Caco-2 (cell line): ENCODE measurements around the gene CTIF. TPM values are rescaled to one million over a fixed set of nuclear protein-coding genes. Genes with fewer than 3 reads are reported as not detected.

Experiments
- BruUV-seq: library from RNA; stranded (reverse); fragments of 400-500 nt; replicated peaks from 2 replicates; lab custom pipeline; 2021; lab: Mats Ljungman, UMichigan
- CTCF ChIA-PET: fragments of 300-600 bp; sonication (Branson Sonifier 250); formaldehyde crosslinking; loops from one replicate; lab custom pipeline; 2022; ENCODE audit warnings: antibody characterized with exemption; lab: Charles Lee
- POLR2A ChIA-PET: fragments of 300-600 bp; sonication (Branson Sonifier 250); formaldehyde crosslinking; loops from one replicate; lab custom pipeline; 2022; ENCODE audit warnings: antibody characterized with exemption; lab: Charles Lee
- DNase-seq, 2 experiments: peaks; one replicate each; pipeline versions ENCODE4 v3.0.0 to v3.0.0-alpha.2; 2020 to 2022
- H3K27me3 ChIP-seq: replicated peaks from 2 replicates; pipeline ENCODE4 v1.6.0; 2011; ENCODE audit warnings: low read length; ENCODE audit not compliant: control insufficient read depth, insufficient read depth
- H3K36me3 ChIP-seq: 2 replicates; pipeline ENCODE4 v1.5.1; 2011; ENCODE audit warnings: low read length; ENCODE audit not compliant: control insufficient read depth, insufficient read depth
- H3K4me1 ChIP-seq: fragments of 250-450 bp; sonication (Bioruptor Pico); 2 replicates; pipeline ENCODE4 v1.5.1; 2020; ENCODE audit warnings: mild to moderate bottlenecking
- H3K4me3 ChIP-seq: 2 replicates; pipeline ENCODE4 v1.5.1; 2011; ENCODE audit warnings: low read depth, mild to moderate bottlenecking, control low read depth, low read length
- H3K9me3 ChIP-seq: fragments of 250-450 bp; sonication (Bioruptor Pico); 2 replicates; pipeline ENCODE4 v1.5.1; 2020; ENCODE audit warnings: mild to moderate bottlenecking, moderate library complexity
- H3K27ac Mint-ChIP-seq: one replicate; pipeline ENCODE4 v1.8.0; 2022; ENCODE audit warnings: mixed read lengths; ENCODE audit not compliant: unreplicated experiment
- H3K27me3 Mint-ChIP-seq: one replicate; pipeline ENCODE4 v1.8.0; 2022; ENCODE audit warnings: mixed read lengths; ENCODE audit not compliant: insufficient read depth, unreplicated experiment
- H3K36me3 Mint-ChIP-seq: one replicate; pipeline ENCODE4 v1.8.0; 2022; ENCODE audit warnings: mild to moderate bottlenecking, mixed read lengths; ENCODE audit not compliant: insufficient read depth, unreplicated experiment
- H3K4me1 Mint-ChIP-seq: one replicate; pipeline ENCODE4 v1.8.0; 2022; ENCODE audit warnings: low read depth, mixed read lengths; ENCODE audit not compliant: unreplicated experiment
- H3K4me3 Mint-ChIP-seq: one replicate; pipeline ENCODE4 v1.8.0; 2022; ENCODE audit warnings: mild to moderate bottlenecking, moderate library complexity, mixed read lengths; ENCODE audit not compliant: unreplicated experiment
- H3K9me3 Mint-ChIP-seq: one replicate; pipeline ENCODE4 v1.8.0; 2022; ENCODE audit warnings: mixed read lengths; ENCODE audit not compliant: unreplicated experiment
- CTCF ChIP-seq, 2 experiments: fragments of 200-600 bp in 1 of 2; IDR thresholded peaks; 1 replicate in 1 of 2; 2 replicates in 1 of 2; pipeline versions ENCODE4 v1.5.1 to v1.8.0; 2011 to 2022; ENCODE audit warnings: antibody characterized with exemption in 1 of 2, control low read depth in 1 of 2, inconsistent platforms in 1 of 2, low read depth in 1 of 2, low read length in 1 of 2, mild to moderate bottlenecking in 1 of 2, moderate library complexity in 1 of 2; ENCODE audit not compliant: insufficient read depth in 1 of 2, severe bottlenecking in 1 of 2, unreplicated experiment in 1 of 2
- intact Hi-C: fragments of 100-400 bp; cut with micrococcal nuclease; formaldehyde crosslinking; loops from one replicate; pipeline ENCODE4 v1.10.0; 2022; ENCODE audit not compliant: unreplicated experiment
- total RNA-seq: library from RNA; stranded (reverse); gene quantifications from 2 replicates; pipeline ENCODE4 v1.2.3, GENCODE V29; 2022

The CTIF gene
- total RNA-seq, 1 experiment from 2014 or later: 19.9 TPM

GRCh38 chr18:48745293-48745692 is 206.5 kb downstream of the CTIF start:
- no peaks in the 10 kb centered on the region for H3K36me3 Mint-ChIP-seq
- no peak overlapping the region for H3K4me3 Mint-ChIP-seq
- BruUV-seq: no TSS peak

GRCh38 chr18:48749768-48750167 is 210.9 kb downstream of the CTIF start:
- BruUV-seq: no TSS peak
- Histone ChIP-seq H3K36me3 (no peaks in the 10 kb centered on the region), H3K4me3 (no peak overlapping the region), H3K4me1 (no peaks in the 10 kb centered on the region), H3K9me3 (no peaks in the 10 kb centered on the region), H3K27me3 (no peaks in the 10 kb centered on the region)
- DNase-seq: no peak
- intact Hi-C loops: no loop called here
- TF ChIP-seq CTCF (IDR thresholded peaks at IDR 0.05; ENCODE audit: insufficient read depth in 1 of 2, low read depth in 1 of 2, low read length in 1 of 2, severe bottlenecking in 1 of 2, unreplicated experiment in 1 of 2): no peak
- Mint-ChIP-seq H3K27ac (no peak overlapping the region), H3K9me3 (no peaks in the 10 kb centered on the region), H3K4me3 (no peak overlapping the region), H3K4me1 (no peaks in the 10 kb centered on the region), H3K36me3 (no peaks in the 10 kb centered on the region), H3K27me3 (no peaks in the 10 kb centered on the region)
- POLR2A ChIA-PET: no interaction called here
- CTCF ChIA-PET: no interaction called here

More at GRCh38 chr18:48745293-48745692, 206.5 kb downstream of the CTIF start:
- no peak overlapping the region for H3K4me3 ChIP-seq
- no peaks in the 10 kb centered on the region for H3K27me3 Mint-ChIP-seq
- H3K27ac Mint-ChIP-seq: no peak overlapping the region
- POLR2A ChIA-PET: no interaction called here
- CTCF ChIA-PET: no interaction called here
- TF ChIP-seq CTCF (IDR thresholded peaks at IDR 0.05; ENCODE audit: insufficient read depth in 1 of 2, low read depth in 1 of 2, low read length in 1 of 2, severe bottlenecking in 1 of 2, unreplicated experiment in 1 of 2): no peak
- DNase-seq: no peak
- H3K9me3 Mint-ChIP-seq: no peaks in the 10 kb centered on the region
- intact Hi-C loops: no loop called here
- H3K36me3 ChIP-seq: no peaks in the 10 kb centered on the region
- no peaks in the 10 kb centered on the region for H3K4me1 ChIP-seq
- H3K4me1 Mint-ChIP-seq: no peaks in the 10 kb centered on the region
- no peaks in the 10 kb centered on the region for H3K27me3 ChIP-seq
- H3K9me3 ChIP-seq: no peaks in the 10 kb centered on the region

- H3K9me3 Mint-ChIP-seq: no peaks in the 10 kb centered on the region
- Histone ChIP-seq H3K27me3 (no peaks in the 10 kb centered on the region), H3K4me1 (no peaks in the 10 kb centered on the region), H3K9me3 (no peaks in the 10 kb centered on the region), H3K4me3 (no peak overlapping the region), H3K36me3 (no peaks in the 10 kb centered on the region)
- CTCF ChIA-PET: no interaction called here
- no peaks in the 10 kb centered on the region for H3K36me3 Mint-ChIP-seq
- no peak overlapping the region for H3K4me3 Mint-ChIP-seq
- POLR2A ChIA-PET: no interaction called here
- no peak for TF ChIP-seq CTCF (IDR thresholded peaks at IDR 0.05; ENCODE audit: insufficient read depth in 1 of 2, low read depth in 1 of 2, low read length in 1 of 2, severe bottlenecking in 1 of 2, unreplicated experiment in 1 of 2)
- H3K27me3 Mint-ChIP-seq: no peaks in the 10 kb centered on the region
- H3K4me1 Mint-ChIP-seq: no peaks in the 10 kb centered on the region
- DNase-seq: no peak
- intact Hi-C loops: no loop called here
- no peak overlapping the region for H3K27ac Mint-ChIP-seq
- BruUV-seq: no TSS peak
Measured at GRCh38 chr18:48750485-48751175, 211.8 kb downstream of the CTIF start.
